Transverse colon (tissue), 4 donors: Measurements from ENCODE around the gene HS2ST1.

ENCODE experiments used
- POLR2A ChIP-seq: fragments of 450-650 bp; IDR thresholded peaks from one replicate; pipeline ENCODE4 v1.6.1; 2016; ENCODE audit warnings: antibody characterized with exemption, mild to moderate bottlenecking, moderate library complexity
- POLR2AphosphoS5 ChIP-seq, 3 donors: sonication (generic); formaldehyde crosslinking; IDR thresholded peaks; one replicate each; pipeline ENCODE4 v1.6.1; 2016; ENCODE audit warnings: antibody characterized with exemption in 3 of 3
- TF ChIP-seq, protein P1 (sequence below), 5 experiments: fragments of 200-600 bp in 3 of 5; fragments of 450-650 bp in 2 of 5; sonication (generic) in 3 of 5; IDR thresholded peaks; 1 replicate in 2 of 5; 2 replicates in 3 of 5; pipeline ENCODE4 v1.5.1; 2016 to 2017; ENCODE audit warnings: antibody characterized with exemption in 5 of 5, inconsistent platforms in 3 of 5, mild to moderate bottlenecking in 2 of 5, moderate library complexity in 1 of 5

DNA sequence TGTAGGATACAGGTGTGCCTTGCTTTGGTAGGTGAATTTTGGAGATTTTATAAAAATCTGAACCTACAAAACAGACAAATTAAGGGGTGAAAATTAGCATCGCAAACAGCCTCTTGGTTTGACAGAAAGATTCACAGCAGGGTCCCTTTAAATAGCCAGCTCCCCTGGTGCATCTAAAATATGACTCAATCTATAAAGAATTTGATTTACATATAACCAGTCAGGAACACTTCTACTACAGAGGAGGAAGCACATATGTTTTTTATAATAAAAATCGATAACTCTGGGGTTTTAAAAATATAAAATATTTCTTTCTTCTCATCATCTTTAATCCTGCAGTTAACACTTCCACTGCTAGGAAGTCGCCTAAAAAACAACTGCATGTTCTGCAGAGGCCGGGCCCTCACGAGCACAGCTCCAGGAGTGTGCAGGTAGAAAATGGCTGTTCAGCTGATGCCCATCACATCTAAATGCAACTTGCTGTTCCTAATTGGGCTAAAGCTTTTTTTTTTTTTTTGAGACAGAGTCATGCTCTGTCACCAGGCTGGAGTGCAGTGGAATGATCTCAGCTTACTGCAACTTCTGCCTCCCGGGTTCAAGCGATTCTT lies 203.4 kb downstream of the HS2ST1 start:
- TF ChIP-seq POLR2A (no peak), POLR2AphosphoS5 (IDR thresholded peaks at IDR 0.05) (no peak)
- TF ChIP-seq, protein P1, sequence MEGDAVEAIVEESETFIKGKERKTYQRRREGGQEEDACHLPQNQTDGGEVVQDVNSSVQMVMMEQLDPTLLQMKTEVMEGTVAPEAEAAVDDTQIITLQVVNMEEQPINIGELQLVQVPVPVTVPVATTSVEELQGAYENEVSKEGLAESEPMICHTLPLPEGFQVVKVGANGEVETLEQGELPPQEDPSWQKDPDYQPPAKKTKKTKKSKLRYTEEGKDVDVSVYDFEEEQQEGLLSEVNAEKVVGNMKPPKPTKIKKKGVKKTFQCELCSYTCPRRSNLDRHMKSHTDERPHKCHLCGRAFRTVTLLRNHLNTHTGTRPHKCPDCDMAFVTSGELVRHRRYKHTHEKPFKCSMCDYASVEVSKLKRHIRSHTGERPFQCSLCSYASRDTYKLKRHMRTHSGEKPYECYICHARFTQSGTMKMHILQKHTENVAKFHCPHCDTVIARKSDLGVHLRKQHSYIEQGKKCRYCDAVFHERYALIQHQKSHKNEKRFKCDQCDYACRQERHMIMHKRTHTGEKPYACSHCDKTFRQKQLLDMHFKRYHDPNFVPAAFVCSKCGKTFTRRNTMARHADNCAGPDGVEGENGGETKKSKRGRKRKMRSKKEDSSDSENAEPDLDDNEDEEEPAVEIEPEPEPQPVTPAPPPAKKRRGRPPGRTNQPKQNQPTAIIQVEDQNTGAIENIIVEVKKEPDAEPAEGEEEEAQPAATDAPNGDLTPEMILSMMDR (IDR thresholded peaks at IDR 0.05): no peak
